A549 treated with AZD9567 at 1 μM for 4 hours (cell line): Measurements from ENCODE around the gene MYOT. TPM values are rescaled to one million over a fixed set of nuclear protein-coding genes. Genes with fewer than 3 reads are reported as not detected.

Experiments
- total RNA-seq: library from RNA; stranded (reverse); fragments of 200-300 nt; extraction: Qiagen RNA extraction; gene quantifications from 5 replicates; pipeline ENCODE4 v1.2.3, GENCODE V29; 2022; ENCODE audit not compliant: insufficient read depth

Gene MYOT
- total RNA-seq: not detected in 5 replicates

DNA sequence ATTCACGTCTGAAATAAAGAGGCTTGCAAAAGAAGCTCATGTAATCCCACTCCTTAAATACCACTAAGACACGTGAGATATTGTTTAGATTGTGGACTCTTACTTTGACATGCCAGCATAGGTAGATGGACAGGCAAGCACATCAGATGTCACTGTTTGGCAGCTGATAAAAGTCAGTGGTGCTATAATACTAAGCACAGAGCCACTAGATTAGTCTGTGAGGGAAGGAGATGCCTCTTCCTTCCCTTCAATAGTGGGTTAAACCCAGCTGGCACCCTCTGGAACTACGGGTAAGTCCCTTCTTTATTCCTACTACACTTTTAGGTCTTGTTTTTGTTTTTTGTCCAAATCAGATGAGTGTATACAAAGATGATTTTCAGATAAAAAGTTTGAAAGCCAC is at the start of gene MYOT:
TSS of gene MYOT (plus strand) at position 197 of the 400 bp plus-strand sequence. CDS start 2,792 bp downstream, outside the sequence.

GRCh38 chr5:137888863-137889759 is 21.5 kb downstream of the MYOT start, which contains the start of gene PKD2L2:
PKD2L2 (plus strand) TSS chr5:137889457; CDS start chr5:137889492, 35 bp downstream.

Other genes with a start within 250 kb of the MYOT start
- 0.14 to 0.62 TPM (median 0.24 TPM) in 5 replicates for gene KLHL3, start 131.8 kb upstream of the MYOT start, total RNA-seq
- 42.9 to 54.0 TPM (median 51.9 TPM) in 5 replicates for gene HNRNPA0, start 113.5 kb upstream of the MYOT start, total RNA-seq
- gene PKD2L2, start 21.6 kb downstream of the MYOT start, total RNA-seq: not detected in 5 replicates
- 12.6 to 16.8 TPM (median 12.9 TPM) in 5 replicates for gene FAM13B, start 165.2 kb downstream of the MYOT start, total RNA-seq
- not detected in 5 replicates for gene WNT8A, start 216.2 kb downstream of the MYOT start, total RNA-seq